MM.1S (cell line): ENCODE data around the gene UNK.

ENCODE experiments used
- EZH2 ChIP-seq: fragments of 300-600 bp; sonication (generic); optimal IDR thresholded peaks from 2 replicates; pipeline ENCODE3; 2017; ENCODE audit warnings: low read depth, mild to moderate bottlenecking, antibody characterized with exemption, low read length, mixed read lengths
- EZH2phosphoT487 ChIP-seq: fragments of 300-600 bp; sonication (generic); IDR thresholded peaks from 2 replicates; pipeline ENCODE4 v1.6.1; 2018; ENCODE audit warnings: antibody characterized with exemption, low read length
- TF ChIP-seq, protein P1 (sequence below): fragments of 300-600 bp; sonication (generic); IDR thresholded peaks from 2 replicates; pipeline ENCODE4 v1.5.1; 2016; ENCODE audit warnings: antibody characterized with exemption, low read length, mixed read lengths

DNA sequence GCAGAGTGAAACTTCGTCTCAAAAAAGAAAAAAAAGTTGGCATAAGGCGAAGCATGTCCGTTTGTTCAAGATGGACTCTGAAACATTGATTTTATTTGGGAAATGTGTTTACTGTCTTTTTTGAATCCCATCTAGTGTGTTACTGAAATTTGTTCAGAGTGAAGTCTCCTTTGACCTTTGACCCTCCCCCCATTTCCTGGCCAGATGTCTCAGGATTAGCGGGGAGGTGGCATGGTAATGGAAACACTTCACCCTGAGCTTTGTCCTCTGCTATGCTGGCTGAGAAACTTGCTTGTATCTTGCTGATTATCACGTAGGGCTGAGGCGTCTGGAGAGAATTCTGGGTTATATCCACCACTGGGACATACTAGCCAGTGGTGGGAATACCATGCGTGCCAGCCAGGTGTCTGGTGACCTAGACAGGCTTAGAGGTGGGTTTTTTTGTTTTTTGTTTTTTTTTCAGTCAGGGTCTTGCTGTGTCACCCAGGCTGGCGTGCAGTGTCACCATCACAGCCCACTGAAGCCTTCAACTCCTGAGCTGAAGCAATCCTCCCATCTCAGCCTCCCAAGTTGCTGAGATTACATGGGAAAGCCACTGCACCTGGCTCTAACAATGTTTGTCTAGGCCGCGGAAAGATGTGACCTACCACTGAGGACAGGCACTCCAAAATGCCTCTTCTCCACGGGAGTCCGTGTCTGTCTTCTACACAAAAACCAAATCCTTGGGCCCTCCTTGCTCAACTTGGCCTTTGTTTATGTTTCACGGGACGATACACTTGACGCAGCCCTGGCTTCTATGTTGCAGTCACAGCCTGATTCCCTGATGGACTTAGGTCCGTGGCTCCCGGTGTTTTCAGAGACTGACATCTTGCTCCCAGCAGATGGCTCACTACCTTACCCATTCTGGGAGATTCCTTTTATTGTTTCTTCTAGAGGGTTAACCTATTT is 13.0 kb upstream of the UNK start:
- TF ChIP-seq, protein P1, sequence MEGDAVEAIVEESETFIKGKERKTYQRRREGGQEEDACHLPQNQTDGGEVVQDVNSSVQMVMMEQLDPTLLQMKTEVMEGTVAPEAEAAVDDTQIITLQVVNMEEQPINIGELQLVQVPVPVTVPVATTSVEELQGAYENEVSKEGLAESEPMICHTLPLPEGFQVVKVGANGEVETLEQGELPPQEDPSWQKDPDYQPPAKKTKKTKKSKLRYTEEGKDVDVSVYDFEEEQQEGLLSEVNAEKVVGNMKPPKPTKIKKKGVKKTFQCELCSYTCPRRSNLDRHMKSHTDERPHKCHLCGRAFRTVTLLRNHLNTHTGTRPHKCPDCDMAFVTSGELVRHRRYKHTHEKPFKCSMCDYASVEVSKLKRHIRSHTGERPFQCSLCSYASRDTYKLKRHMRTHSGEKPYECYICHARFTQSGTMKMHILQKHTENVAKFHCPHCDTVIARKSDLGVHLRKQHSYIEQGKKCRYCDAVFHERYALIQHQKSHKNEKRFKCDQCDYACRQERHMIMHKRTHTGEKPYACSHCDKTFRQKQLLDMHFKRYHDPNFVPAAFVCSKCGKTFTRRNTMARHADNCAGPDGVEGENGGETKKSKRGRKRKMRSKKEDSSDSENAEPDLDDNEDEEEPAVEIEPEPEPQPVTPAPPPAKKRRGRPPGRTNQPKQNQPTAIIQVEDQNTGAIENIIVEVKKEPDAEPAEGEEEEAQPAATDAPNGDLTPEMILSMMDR: no peak
- TF ChIP-seq EZH2phosphoT487 (no peak), EZH2 (no peak)
